Left lung (tissue), 10 donors: ENCODE results near the gene BACH2. TPM values are rescaled to one million over a fixed set of nuclear protein-coding genes. Genes with fewer than 3 reads are reported as not detected.

ENCODE experiments used
- ATAC-seq: fragments of 200-7000 bp; cut with Tn5 transposase; one replicate; pipeline ENCODE4 v1.9.1; 2020; ENCODE audit warnings: moderate library complexity
- DNase-seq, 4 donors: peaks; one replicate each; pipeline ENCODE4 v3.0.0-alpha.2; 2013 to 2020
- H3K27ac ChIP-seq, 2 donors: fragments of 200-600 bp; sonication (generic) in 1 of 2; one replicate each; pipeline versions ENCODE4 v1.5.0 to v1.8.0; 2020 to 2021
- H3K27me3 ChIP-seq, 2 donors: fragments of 200-600 bp; sonication (generic) in 1 of 2; one replicate each; pipeline versions ENCODE4 v1.5.0 to v1.8.0; 2020 to 2021
- H3K36me3 ChIP-seq, 2 donors: fragments of 200-600 bp; sonication (generic) in 1 of 2; one replicate each; pipeline versions ENCODE4 v1.5.0 to v1.8.0; 2020 to 2021
- H3K4me1 ChIP-seq, 2 donors: fragments of 200-600 bp; one replicate each; pipeline ENCODE4 v1.8.0; 2021
- H3K4me3 ChIP-seq, 2 donors: fragments of 200-600 bp; sonication (generic) in 1 of 2; one replicate each; pipeline versions ENCODE4 v1.5.0 to v1.8.0; 2020 to 2021; ENCODE audit warnings: mild to moderate bottlenecking in 1 of 2
- H3K9me3 ChIP-seq, 2 donors: fragments of 200-600 bp; sonication (generic) in 1 of 2; one replicate each; pipeline versions ENCODE4 v1.5.0 to v1.8.0; 2020 to 2021
- CTCF ChIP-seq, 2 donors: fragments of 200-600 bp; sonication (generic) in 1 of 2; IDR thresholded peaks; one replicate each; pipeline versions ENCODE4 v1.5.0 to v1.8.0; 2021; ENCODE audit warnings: antibody characterized with exemption in 2 of 2
- intact Hi-C, 2 donors: fragments of 100-400 bp; cut with DNase I; formaldehyde crosslinking; loops; one replicate each; pipeline versions ENCODE4 v1.11.2 to v1.14.2; 2022
- polyA plus RNA-seq, 6 donors: library from polyadenylated mRNA; unstranded; fragments of 120-200 nt; gene quantifications; one replicate each; pipeline ENCODE4 v1.2.1, GENCODE V29; 2013; ENCODE audit not compliant: insufficient read length in 6 of 6
- total RNA-seq, 2 donors: library from RNA; stranded (reverse); fragmentation: NEBNext Ultra II Directional; extraction: Animal tissue kit (Norgen Biotek cat#: 25700); gene quantifications; one replicate each; pipeline ENCODE4 v1.2.1, GENCODE V29; 2021
- donor health status: DM: no; HTN: yes; CAD: no.
- donor health status: DM: no; HTN: no; CAD: no.

The BACH2 gene
- total and polyA plus RNA-seq, 8 donors = 3.8 to 10.6 (median 8.9) TPM

GRCh38 chr6:90230548-90231215, 66.0 kb downstream of the BACH2 start:
- TF ChIP-seq CTCF (IDR thresholded peaks at IDR 0.05) = no peak
- Histone ChIP-seq H3K27me3 (no peaks in the 10 kb centered on the region), H3K4me3 (no peak overlapping the region), H3K9me3 (no peaks in the 10 kb centered on the region), H3K36me3 (no peaks in the 10 kb centered on the region), H3K4me1 (no peaks in the 10 kb centered on the region), H3K27ac (no peak overlapping the region)
- intact Hi-C loops = loop anchor here in 1 of 2 donors (10.0 kb wide), 1 partner anchor 54 kb away; no protein-coding TSS in a partner anchor
- no peak for DNase-seq
- no peak for ATAC-seq

GRCh38 chr6:90229331-90230010, 67.2 kb downstream of the BACH2 start:
- Histone ChIP-seq H3K27me3 (no peaks in the 10 kb centered on the region), H3K9me3 (no peaks in the 10 kb centered on the region), H3K4me3 (no peak overlapping the region), H3K4me1 (no peaks in the 10 kb centered on the region), H3K36me3 (no peaks in the 10 kb centered on the region), H3K27ac (no peak overlapping the region)
- TF ChIP-seq CTCF (IDR thresholded peaks at IDR 0.05) = no peak
- ATAC-seq = no peak
- intact Hi-C loops = loop anchor here in 1 of 2 donors (10.0 kb wide), 1 partner anchor 55 kb away; no protein-coding TSS in a partner anchor
- no peak for DNase-seq

- no peak overlapping the region for H3K27ac ChIP-seq
- no peak for ATAC-seq
- no peak for TF ChIP-seq CTCF (IDR thresholded peaks at IDR 0.05)
- DNase-seq = no peak
- no peaks in the 10 kb centered on the region for H3K4me1 ChIP-seq
- peaks cover 0 to 9% of the 10 kb centered on the region in 2 donors for H3K9me3 ChIP-seq
- no peaks in the 10 kb centered on the region for H3K36me3 ChIP-seq
- no peaks in the 10 kb centered on the region for H3K27me3 ChIP-seq
- no peak overlapping the region for H3K4me3 ChIP-seq
- intact Hi-C loops = no loop called here
Observed at GRCh38 chr6:90227673-90228072, 69.0 kb downstream of the BACH2 start.

- no peak overlapping the region for H3K4me3 ChIP-seq
- no peaks in the 10 kb centered on the region for H3K27me3 ChIP-seq
- H3K27ac ChIP-seq = no peak overlapping the region
- H3K9me3 ChIP-seq = peaks cover 0 to 11% of the 10 kb centered on the region in 2 donors
- ATAC-seq (no peak), DNase-seq (no peak)
- no peaks in the 10 kb centered on the region for H3K36me3 ChIP-seq
- no peak for TF ChIP-seq CTCF (IDR thresholded peaks at IDR 0.05)
- intact Hi-C loops = no loop called here
- H3K4me1 ChIP-seq = no peaks in the 10 kb centered on the region
Observed at GRCh38 chr6:90227213-90227612, 69.4 kb downstream of the BACH2 start.

GRCh38 chr6:90226257-90226656, 70.4 kb downstream of the BACH2 start:
- TF ChIP-seq CTCF (IDR thresholded peaks at IDR 0.05) = no peak
- no peaks in the 10 kb centered on the region for H3K27me3 ChIP-seq
- ATAC-seq (no peak), DNase-seq (no peak)
- H3K27ac ChIP-seq = no peak overlapping the region
- no peaks in the 10 kb centered on the region for H3K36me3 ChIP-seq
- H3K4me3 ChIP-seq = no peak overlapping the region
- H3K9me3 ChIP-seq = peaks cover 0 to 11% of the 10 kb centered on the region in 2 donors
- intact Hi-C loops = no loop called here
- no peaks in the 10 kb centered on the region for H3K4me1 ChIP-seq
